A673 (cell line): ENCODE data around the gene NHLRC4. TPM values are rescaled to one million over a fixed set of nuclear protein-coding genes. Genes with fewer than 3 reads are reported as not detected.

Experiments used
- BruUV-seq: library from RNA; stranded (reverse); fragments of 400-500 nt; replicated peaks from 2 replicates; lab custom pipeline; 2021; lab: Mats Ljungman, UMichigan
- CTCF ChIA-PET: fragments of 300-600 bp; sonication (Branson Sonifier 250); formaldehyde crosslinking; loops from one replicate; lab custom pipeline; 2022; ENCODE audit warnings: antibody characterized with exemption; lab: Charles Lee
- POLR2A ChIA-PET: fragments of 300-600 bp; sonication (Branson Sonifier 250); formaldehyde crosslinking; loops from one replicate; lab custom pipeline; 2022; ENCODE audit warnings: antibody characterized with exemption; ENCODE audit not compliant: low non-redundant PET; lab: Charles Lee
- DNase-seq: peaks from one replicate; pipeline ENCODE4 v3.0.0-alpha.2; 2015; ENCODE audit warnings: low spot score
- H3K27ac ChIP-seq: fragments of 200-600 bp; sonication (generic); 2 replicates; pipeline ENCODE4 v1.5.1; 2016; ENCODE audit warnings: mixed run types, low read depth, mild to moderate bottlenecking, mixed read lengths, antibody characterized with exemption, low read length; ENCODE audit not compliant: poor library complexity, severe bottlenecking
- H3K27me3 ChIP-seq: fragments of 200-600 bp; sonication (generic); replicated peaks from 2 replicates; pipeline ENCODE4 v1.6.1; 2017; ENCODE audit warnings: mixed run types, low read depth, mild to moderate bottlenecking, mixed read lengths, antibody characterized with exemption, low read length; ENCODE audit not compliant: insufficient read depth, poor library complexity
- H3K36me3 ChIP-seq: fragments of 200-600 bp; sonication (generic); 2 replicates; pipeline ENCODE4 v1.6.1; 2016; ENCODE audit warnings: mixed run types, mild to moderate bottlenecking, mixed read lengths, antibody characterized with exemption, low read length; ENCODE audit not compliant: insufficient read depth, poor library complexity, severe bottlenecking
- H3K4me1 ChIP-seq: fragments of 200-600 bp; sonication (generic); 2 replicates; pipeline ENCODE4 v1.6.1; 2017; ENCODE audit warnings: mixed run types, mild to moderate bottlenecking, mixed read lengths, antibody characterized with exemption, low read length; ENCODE audit not compliant: insufficient read depth, poor library complexity, severe bottlenecking
- H3K4me3 ChIP-seq: fragments of 200-600 bp; sonication (generic); 2 replicates; pipeline ENCODE4 v1.5.1; 2016; ENCODE audit warnings: low read depth, mixed run types, mild to moderate bottlenecking, mixed read lengths, low read length; ENCODE audit not compliant: poor library complexity, severe bottlenecking
- H3K9me3 ChIP-seq: fragments of 200-600 bp; sonication (generic); 2 replicates; pipeline ENCODE4 v1.6.1; 2016; ENCODE audit warnings: mixed run types, low read depth, mild to moderate bottlenecking, mixed read lengths, antibody characterized with exemption, low read length; ENCODE audit not compliant: poor library complexity, severe bottlenecking
- EZH2 ChIP-seq: fragments of 200-600 bp; sonication (generic); IDR thresholded peaks from 2 replicates; pipeline ENCODE4 v1.6.1; 2017; ENCODE audit warnings: borderline replicate concordance, low read depth, mild to moderate bottlenecking, mixed read lengths, antibody characterized with exemption, low read length; ENCODE audit not compliant: poor library complexity, severe bottlenecking
- intact Hi-C: fragments of 100-400 bp; cut with micrococcal nuclease; formaldehyde crosslinking; loops from one replicate; pipeline ENCODE4 v1.10.0; 2022; ENCODE audit not compliant: unreplicated experiment
- total RNA-seq: library from RNA; stranded (reverse); gene quantifications from 2 replicates; pipeline ENCODE4 v1.2.3, GENCODE V29; 2021
- TF ChIP-seq, protein P1 (sequence below): fragments of 300-800, 200-600 bp; sonication (generic); conservative IDR thresholded peaks from 2 replicates; pipeline ENCODE4 v1.5.1; 2017; ENCODE audit warnings: low read depth, mild to moderate bottlenecking, antibody characterized with exemption, low read length, moderate library complexity, mixed read lengths

NHLRC4 gene
- total RNA-seq, 1 experiment from 2014 or later = 0.21 TPM

DNA sequence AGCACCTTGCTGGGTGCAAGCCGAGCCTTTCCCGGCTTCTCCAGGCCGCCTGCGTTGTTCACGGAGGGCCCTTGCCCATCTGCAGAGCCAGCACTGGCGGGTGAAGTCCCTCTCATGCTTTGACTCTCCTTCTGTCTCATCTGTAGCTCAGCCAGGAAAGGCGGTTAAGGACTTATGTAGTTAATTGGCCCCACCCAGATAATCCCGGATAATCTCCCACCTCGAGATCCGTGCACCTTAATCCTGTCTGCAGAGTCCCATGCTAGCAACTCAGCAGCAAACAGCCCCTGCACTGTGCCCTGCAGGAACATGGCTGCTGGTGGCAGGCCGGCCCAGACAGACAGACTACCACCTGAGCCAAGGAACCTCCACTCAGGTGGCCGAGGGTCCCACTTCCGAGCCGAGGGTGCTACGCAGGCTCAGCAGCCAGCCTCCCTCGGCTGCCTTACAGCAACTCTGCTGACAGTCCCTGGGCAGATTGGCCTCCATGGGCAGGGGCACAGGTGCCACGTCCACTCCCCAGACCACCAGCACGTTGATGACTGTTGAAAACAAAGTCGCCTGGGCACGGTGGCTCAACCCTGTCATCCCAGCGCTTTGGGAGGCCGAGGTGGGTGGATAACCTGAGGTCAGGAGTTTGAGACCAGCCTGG is 40.0 kb downstream of the NHLRC4 start:
- no peak for TF ChIP-seq EZH2
- TF ChIP-seq, protein P1, sequence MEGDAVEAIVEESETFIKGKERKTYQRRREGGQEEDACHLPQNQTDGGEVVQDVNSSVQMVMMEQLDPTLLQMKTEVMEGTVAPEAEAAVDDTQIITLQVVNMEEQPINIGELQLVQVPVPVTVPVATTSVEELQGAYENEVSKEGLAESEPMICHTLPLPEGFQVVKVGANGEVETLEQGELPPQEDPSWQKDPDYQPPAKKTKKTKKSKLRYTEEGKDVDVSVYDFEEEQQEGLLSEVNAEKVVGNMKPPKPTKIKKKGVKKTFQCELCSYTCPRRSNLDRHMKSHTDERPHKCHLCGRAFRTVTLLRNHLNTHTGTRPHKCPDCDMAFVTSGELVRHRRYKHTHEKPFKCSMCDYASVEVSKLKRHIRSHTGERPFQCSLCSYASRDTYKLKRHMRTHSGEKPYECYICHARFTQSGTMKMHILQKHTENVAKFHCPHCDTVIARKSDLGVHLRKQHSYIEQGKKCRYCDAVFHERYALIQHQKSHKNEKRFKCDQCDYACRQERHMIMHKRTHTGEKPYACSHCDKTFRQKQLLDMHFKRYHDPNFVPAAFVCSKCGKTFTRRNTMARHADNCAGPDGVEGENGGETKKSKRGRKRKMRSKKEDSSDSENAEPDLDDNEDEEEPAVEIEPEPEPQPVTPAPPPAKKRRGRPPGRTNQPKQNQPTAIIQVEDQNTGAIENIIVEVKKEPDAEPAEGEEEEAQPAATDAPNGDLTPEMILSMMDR = no peak
- ChIA-PET POLR2A (no interaction called here), CTCF (interaction anchor here (0.6 kb wide), 2 partner anchors 9 to 54 kb away, joined by 5 to 6 read pairs; no protein-coding TSS in a partner anchor)
- BruUV-seq = no TSS peak
- H3K27ac ChIP-seq = no peak overlapping the region
- DNase-seq = no peak
- intact Hi-C loops = no loop called here
- no peak overlapping the region for H3K4me3 ChIP-seq
- H3K4me1 ChIP-seq = no peaks in the 10 kb centered on the region
- no peaks in the 10 kb centered on the region for H3K36me3 ChIP-seq
- no peaks in the 10 kb centered on the region for H3K9me3 ChIP-seq
- H3K27me3 ChIP-seq = no peaks in the 10 kb centered on the region

- BruUV-seq = no TSS peak
- ChIA-PET POLR2A (no interaction called here), CTCF (no interaction called here)
- Histone ChIP-seq H3K4me3 (no peak overlapping the region), H3K9me3 (no peaks in the 10 kb centered on the region), H3K4me1 (no peaks in the 10 kb centered on the region), H3K27me3 (no peaks in the 10 kb centered on the region), H3K36me3 (no peaks in the 10 kb centered on the region), H3K27ac (no peak overlapping the region)
- intact Hi-C loops = no loop called here
- no peak for DNase-seq
- TF ChIP-seq, protein P1 = no peak
- no peak for TF ChIP-seq EZH2
These were observed 41.2 kb downstream of the NHLRC4 start for GRCh38 chr16:608019-608418.

DNA sequence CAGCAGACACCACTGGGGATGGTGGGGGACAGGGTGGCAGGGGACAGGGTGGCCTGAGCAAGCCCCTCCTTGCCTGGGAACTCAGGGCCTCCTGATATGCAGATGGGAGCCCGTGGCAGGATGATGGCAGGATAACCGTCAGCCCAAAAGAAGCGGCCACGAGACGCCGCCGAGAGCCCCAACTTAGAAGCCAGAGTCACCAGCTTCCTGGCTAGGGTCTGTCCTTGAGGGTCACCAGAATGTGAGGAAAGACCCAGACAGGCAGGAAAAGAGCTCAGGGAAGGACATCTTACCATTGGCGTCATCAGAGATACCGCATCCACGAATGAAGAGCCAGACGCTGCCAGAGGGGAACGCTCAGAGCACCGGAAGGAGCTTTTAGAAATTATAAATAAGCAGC is 42.5 kb downstream of the NHLRC4 start:
- intact Hi-C loops = no loop called here
- no peak for DNase-seq
- H3K27me3 ChIP-seq = no peaks in the 10 kb centered on the region
- H3K4me1 ChIP-seq = no peaks in the 10 kb centered on the region
- ChIA-PET POLR2A (no interaction called here), CTCF (interaction anchor here (0.6 kb wide), 1 partner anchor 30 kb away, joined by 4 read pairs; no protein-coding TSS in a partner anchor)
- no peak overlapping the region for H3K4me3 ChIP-seq
- no peaks in the 10 kb centered on the region for H3K36me3 ChIP-seq
- no peak for TF ChIP-seq EZH2
- TF ChIP-seq, protein P1 = no peak
- no peak overlapping the region for H3K27ac ChIP-seq
- H3K9me3 ChIP-seq = no peaks in the 10 kb centered on the region
- no TSS peak for BruUV-seq
